Measurements from ENCODE around the gene TNFRSF19.
"Not testable (repeated sequence)": the region's sequence is repeated elsewhere in the genome, so short reads cannot be mapped to it uniquely, and the experiment has no call there.

Gene TNFRSF19

GRCh38 chr13:23570099-23570920, at the start of gene TNFRSF19:
TSS of gene TNFRSF19 (plus strand) at chr13:23570412. CDS start at chr13:23590184, 19,772 bp downstream.
- DNase-seq (ENCODE audit: low read depth) = no peak

GRCh38 chr13:23529926-23530325, 40.3 kb upstream of the TNFRSF19 start:
- DNase-seq (ENCODE audit: low read depth) = not testable (repeated sequence)

GRCh38 chr13:23531446-23531845, 38.8 kb upstream of the TNFRSF19 start:
- DNase-seq (ENCODE audit: low read depth) = no peak

DNA sequence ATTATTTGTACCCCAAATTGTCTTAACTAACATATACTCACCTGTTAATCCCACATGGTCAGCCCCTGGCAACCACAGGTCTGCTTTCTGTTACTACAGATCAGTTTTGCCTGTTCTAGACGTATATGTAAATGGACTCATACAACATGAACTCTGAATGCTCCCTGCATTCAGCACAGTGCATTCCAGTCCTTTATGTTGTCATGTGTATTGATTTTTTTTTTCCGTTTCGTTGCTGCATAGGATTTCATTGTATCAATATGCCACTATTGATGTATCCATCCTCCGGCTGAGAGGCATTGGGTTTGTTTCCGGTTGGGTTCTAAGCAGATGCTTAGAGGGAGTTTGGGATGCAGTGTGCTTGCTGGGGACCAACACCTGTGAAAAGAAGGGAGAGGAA, 36.1 kb upstream of the TNFRSF19 start:
- DNase-seq (ENCODE audit: low read depth) = no peak

GRCh38 chr13:23541221-23541824, 28.9 kb upstream of the TNFRSF19 start:
- DNase-seq (ENCODE audit: low read depth) = no peak

- DNase-seq (ENCODE audit: low read depth) = no peak
Observed at GRCh38 chr13:23544668-23545067, 25.5 kb upstream of the TNFRSF19 start.

DNA sequence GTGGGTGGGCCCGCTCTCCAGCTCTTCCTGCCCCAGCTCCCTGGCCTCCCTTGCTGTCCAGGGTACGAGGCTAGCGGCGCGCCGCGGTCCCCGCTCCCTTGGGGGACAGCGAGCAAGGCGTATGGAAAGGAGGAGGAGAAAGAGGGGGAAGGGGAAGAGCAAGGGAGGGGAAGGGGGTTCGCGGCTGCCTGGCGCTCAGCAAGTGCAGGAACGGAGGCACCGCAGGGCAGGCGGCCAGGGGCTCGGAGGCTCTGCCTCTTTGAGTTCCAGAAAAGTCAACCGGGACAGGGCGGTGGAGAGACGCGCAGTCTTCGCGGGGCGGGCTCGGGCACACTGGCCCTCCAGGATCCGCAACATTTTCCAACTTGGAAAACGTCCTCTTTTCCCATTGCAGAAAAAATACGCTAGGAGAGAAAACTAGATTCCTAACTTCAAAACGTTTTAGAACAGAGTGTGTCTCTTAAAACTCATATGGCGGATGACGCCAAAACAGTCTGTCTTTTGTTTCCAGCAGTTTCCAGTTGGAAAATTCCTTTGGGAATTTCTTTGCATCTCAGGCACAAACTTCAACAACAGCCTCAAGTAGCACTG, 23.1 kb upstream of the TNFRSF19 start:
- no peak for DNase-seq (ENCODE audit: low read depth)

- DNase-seq (ENCODE audit: low read depth) = no peak
Observed at GRCh38 chr13:23549724-23550123, 20.5 kb upstream of the TNFRSF19 start.

DNA sequence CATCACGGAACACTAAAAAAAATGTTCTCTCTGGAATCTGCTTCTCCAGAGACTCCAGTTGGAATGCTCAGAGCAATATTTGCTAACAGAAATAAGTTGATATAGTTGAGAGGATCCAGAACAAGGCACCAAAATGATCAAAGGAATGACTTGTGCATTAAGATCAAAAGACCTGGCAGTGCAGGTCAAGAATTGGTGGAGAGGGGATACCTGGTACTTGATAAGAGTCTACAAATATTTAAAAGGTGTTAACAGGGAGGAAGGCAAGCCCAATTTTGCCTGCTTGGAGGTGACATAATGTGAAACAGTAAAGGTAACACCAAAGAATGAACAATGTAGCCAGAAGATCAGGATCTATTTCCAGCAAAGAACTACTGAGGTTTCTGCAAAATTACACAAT, 20.0 kb upstream of the TNFRSF19 start:
- no peak for DNase-seq (ENCODE audit: low read depth)

GRCh38 chr13:23551213-23552008, 18.8 kb upstream of the TNFRSF19 start:
- DNase-seq (ENCODE audit: low read depth) = no peak

- DNase-seq (ENCODE audit: low read depth) = no peak
Observed at GRCh38 chr13:23552171-23552570, 18.0 kb upstream of the TNFRSF19 start.

GRCh38 chr13:23552661-23553060, 17.6 kb upstream of the TNFRSF19 start:
- DNase-seq (ENCODE audit: low read depth) = no peak

- DNase-seq (ENCODE audit: low read depth) = no peak
Observed at GRCh38 chr13:23554000-23554399, 16.2 kb upstream of the TNFRSF19 start.

GRCh38 chr13:23557043-23557442, 13.2 kb upstream of the TNFRSF19 start:
- DNase-seq (ENCODE audit: low read depth) = no peak

DNA sequence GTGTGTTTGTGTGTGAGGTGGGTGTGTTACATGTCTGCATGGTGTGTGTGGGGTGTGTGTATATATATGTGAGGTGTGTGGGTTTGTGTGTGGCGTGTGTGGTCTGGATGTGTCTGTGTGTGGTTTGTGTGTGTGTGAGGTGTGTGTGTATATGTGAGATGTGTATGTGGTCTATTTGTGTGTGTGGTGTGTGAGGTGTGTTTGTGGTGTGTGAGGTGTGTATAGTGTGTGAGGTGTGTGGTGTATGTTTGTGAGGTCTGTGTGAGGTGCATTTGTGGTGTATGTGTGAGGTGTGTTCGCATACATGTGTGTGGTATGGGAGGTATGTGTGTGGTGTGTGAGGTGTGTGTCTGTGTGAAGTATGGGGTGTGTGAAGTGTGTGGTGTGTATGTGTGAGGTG, 12.5 kb upstream of the TNFRSF19 start:
- DNase-seq (ENCODE audit: low read depth) = no peak

- no peak for DNase-seq (ENCODE audit: low read depth)
Observed at GRCh38 chr13:23558675-23559536, 11.3 kb upstream of the TNFRSF19 start.

DNA sequence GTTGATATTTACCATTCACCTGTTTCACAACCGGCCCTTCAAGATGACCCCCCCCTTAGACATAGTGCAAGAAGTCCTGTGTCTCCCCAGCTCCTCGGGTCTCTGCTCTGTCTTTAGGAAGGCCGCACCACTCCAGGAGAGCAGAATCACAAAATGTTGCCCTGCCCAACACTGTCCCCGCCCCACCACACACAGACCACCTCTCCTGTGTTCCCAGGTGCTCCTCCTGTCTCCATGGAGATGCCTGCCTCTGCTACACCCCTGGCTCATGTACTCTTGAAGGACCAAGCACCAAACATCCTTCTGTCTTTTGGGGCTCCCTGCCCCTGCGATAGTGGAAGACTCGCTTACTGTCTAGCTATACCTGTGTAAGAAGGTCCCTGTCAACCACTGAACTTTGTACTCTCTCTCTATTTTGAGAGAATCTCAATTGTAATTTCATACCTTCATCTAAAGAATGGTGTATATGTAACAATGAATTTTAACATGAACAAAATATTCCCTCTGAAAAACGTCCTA, 9.6 kb upstream of the TNFRSF19 start:
- DNase-seq (ENCODE audit: low read depth) = no peak

DNA sequence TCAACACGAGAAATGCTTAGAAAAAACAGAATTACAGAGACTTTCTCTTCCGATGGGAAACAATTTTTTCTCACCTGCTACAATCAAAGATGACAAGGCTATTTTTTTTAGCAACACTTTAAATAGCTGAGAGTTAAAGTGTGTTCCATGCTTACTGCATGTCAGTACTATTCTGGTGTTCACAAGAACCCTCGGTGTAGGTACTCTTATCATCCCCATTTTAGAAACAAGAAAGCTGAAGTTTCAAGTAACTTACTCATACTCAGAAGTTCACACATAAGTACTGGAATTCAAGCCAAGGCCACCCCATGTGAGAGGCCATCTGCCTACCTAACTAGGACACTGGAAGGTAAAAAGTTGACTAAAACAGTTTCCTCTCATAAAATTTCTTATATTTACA, 9.0 kb upstream of the TNFRSF19 start:
- DNase-seq (ENCODE audit: low read depth) = no peak

GRCh38 chr13:23563085-23563845, 6.9 kb upstream of the TNFRSF19 start:
- no peak for DNase-seq (ENCODE audit: low read depth)

- no peak for DNase-seq (ENCODE audit: low read depth)
Observed at GRCh38 chr13:23567906-23568460, 2.2 kb upstream of the TNFRSF19 start.

Data from activated T-cell treated with anti-CD3 and anti-CD28 coated beads for 24 hours (primary cell).